Gastrocnemius medialis (tissue), 4 donors: ENCODE data around the gene SP140. TPM values are rescaled to one million over a fixed set of nuclear protein-coding genes. Genes with fewer than 3 reads are reported as not detected.
"Not testable (repeated sequence)": the region's sequence is repeated elsewhere in the genome, so short reads cannot be mapped to it uniquely, and the experiment has no call there.

Experiments
- ATAC-seq, 2 donors: fragments of 150-250 bp; one replicate each; pipeline ENCODE4 v1.9.1; 2016
- DNase-seq, 2 donors: peaks; one replicate each; pipeline ENCODE4 v3.0.0-alpha.2; 2019
- H3K27ac ChIP-seq, 4 donors: fragments of 200-600 bp; sonication (generic); 1 replicate in 1 of 4; 2 replicates in 3 of 4; pipeline ENCODE4 v1.5.1; 2016 to 2018; ENCODE audit warnings: mild to moderate bottlenecking in 2 of 4, moderate library complexity in 1 of 4
- H3K27me3 ChIP-seq, 3 donors: fragments of 200-600 bp; sonication (generic) in 2 of 3; 1 replicate in 1 of 3; 2 replicates in 2 of 3; pipeline versions ENCODE4 v1.5.1 to v1.6.0; 2016 to 2019; ENCODE audit warnings: mild to moderate bottlenecking in 1 of 3, moderate library complexity in 1 of 3
- H3K36me3 ChIP-seq, 2 donors: fragments of 200-600 bp; sonication (generic) in 1 of 2; one replicate each; pipeline ENCODE4 v1.5.1; 2017 to 2018
- H3K4me1 ChIP-seq, 2 donors: fragments of 200-600 bp; sonication (generic) in 1 of 2; one replicate each; pipeline ENCODE4 v1.5.1; 2016 to 2017; ENCODE audit warnings: mild to moderate bottlenecking in 2 of 2
- H3K4me3 ChIP-seq, 4 donors: fragments of 200-600 bp; sonication (generic) in 3 of 4; 1 replicate in 1 of 4; 2 replicates in 3 of 4; pipeline ENCODE4 v1.5.1; 2016 to 2019; ENCODE audit warnings: mild to moderate bottlenecking in 2 of 4
- H3K9me3 ChIP-seq, 3 donors: fragments of 200-600 bp; sonication (generic) in 2 of 3; 1 replicate in 1 of 3; 2 replicates in 2 of 3; pipeline ENCODE4 v1.5.1; 2016 to 2019
- CTCF ChIP-seq, 5 experiments: fragments of 450-650 bp in 3 of 5; fragments of 200-600 bp in 2 of 5; sonication (generic) in 2 of 5; IDR thresholded peaks in 4 of 5; conservative IDR thresholded peaks in 1 of 5; 1 replicate in 4 of 5; 2 replicates in 1 of 5; pipeline ENCODE4 v1.5.1; 2016 to 2019; ENCODE audit warnings: antibody characterized with exemption in 5 of 5, mild to moderate bottlenecking in 3 of 5, moderate library complexity in 3 of 5
- POLR2A ChIP-seq, 2 donors: fragments of 450-650 bp; IDR thresholded peaks; one replicate each; pipeline ENCODE4 v1.6.1; 2017; ENCODE audit warnings: antibody characterized with exemption in 2 of 2, mild to moderate bottlenecking in 2 of 2, moderate library complexity in 2 of 2
- in situ Hi-C, 4 donors: fragments of 200-750 bp; cut with MboI; loops; one replicate each; pipeline versions ENCODE4 v1.15.0 to v1.8.0; 2017; ENCODE audit warnings: low sequenced_read_pairs in 4 of 4
- intact Hi-C: fragments of 100-400 bp; cut with DNase I; formaldehyde crosslinking; loops from one replicate; pipeline ENCODE4 v1.15.1; 2023; ENCODE audit warnings: low total_unique reads
- total RNA-seq, 4 donors: library from RNA; depleted of rRNA; stranded (reverse); fragments of >200 nt; gene quantifications; one replicate each; pipeline versions ENCODE4 v1.1.0 to v1.2.3, GENCODE V29; 2016

SP140 gene
- total RNA-seq, 4 donors from 2014 or later = 0.46 TPM; not detected in 3

GRCh38 chr2:230335461-230335863 lies 109.9 kb downstream of the SP140 start:
- in situ Hi-C loops = no loop called here
- intact Hi-C loops = no loop called here
- Histone ChIP-seq H3K27ac (no peak overlapping the region), H3K36me3 (peaks cover 0 to 12% of the 10 kb centered on the region in 2 donors), H3K9me3 (no peaks in the 10 kb centered on the region), H3K4me1 (peaks cover 0 to 3% of the 10 kb centered on the region in 2 donors), H3K27me3 (no peaks in the 10 kb centered on the region), H3K4me3 (no peak overlapping the region)
- no peak for TF ChIP-seq CTCF (IDR thresholded peaks at IDR 0.05 in 4 of 5, conservative IDR thresholded peaks at IDR 0.05 in 1 of 5)
- no peak for TF ChIP-seq POLR2A (IDR thresholded peaks at IDR 0.05)
- DNase-seq = no peak
- no peak for ATAC-seq

GRCh38 chr2:230335864-230336506 lies 110.4 kb downstream of the SP140 start:
- in situ Hi-C loops = no loop called here
- ATAC-seq (no peak), DNase-seq (no peak)
- Histone ChIP-seq H3K4me3 (no peak overlapping the region), H3K36me3 (peaks cover 0 to 12% of the 10 kb centered on the region in 2 donors), H3K27ac (no peak overlapping the region), H3K27me3 (no peaks in the 10 kb centered on the region), H3K9me3 (no peaks in the 10 kb centered on the region), H3K4me1 (peaks cover 0 to under 1% of the 10 kb centered on the region in 2 donors)
- TF ChIP-seq POLR2A (IDR thresholded peaks at IDR 0.05) (no peak), CTCF (IDR thresholded peaks at IDR 0.05 in 4 of 5, conservative IDR thresholded peaks at IDR 0.05 in 1 of 5) (no peak)
- intact Hi-C loops = no loop called here

- H3K27me3 ChIP-seq, H3K4me1 ChIP-seq, H3K4me3 ChIP-seq, DNase-seq, H3K27ac ChIP-seq, H3K36me3 ChIP-seq, H3K9me3 ChIP-seq, ATAC-seq, in situ Hi-C loops, intact Hi-C loops: not testable (repeated sequence)
Measured at GRCh38 chr2:230341936-230342528, 116.5 kb downstream of the SP140 start.

GRCh38 chr2:230343041-230343624 lies 117.6 kb downstream of the SP140 start:
- not testable (repeated sequence) for H3K9me3 ChIP-seq, ATAC-seq

GRCh38 chr2:230343747-230344146 lies 118.2 kb downstream of the SP140 start:
- H3K4me1 ChIP-seq = no peaks in the 10 kb centered on the region
- H3K36me3 ChIP-seq = peaks cover 0 to 4% of the 10 kb centered on the region in 2 donors
- no peaks in the 10 kb centered on the region for H3K27me3 ChIP-seq
- intact Hi-C loops (no loop called here), in situ Hi-C loops (no loop called here)
- H3K9me3 ChIP-seq = no peaks in the 10 kb centered on the region
- ATAC-seq = no peak
- TF ChIP-seq CTCF (IDR thresholded peaks at IDR 0.05 in 4 of 5, conservative IDR thresholded peaks at IDR 0.05 in 1 of 5) (no peak), POLR2A (IDR thresholded peaks at IDR 0.05) (no peak)
- DNase-seq = no peak
- H3K27ac ChIP-seq = no peak overlapping the region
- H3K4me3 ChIP-seq = no peak overlapping the region

More at GRCh38 chr2:230343041-230343624, 117.6 kb downstream of the SP140 start:
- H3K27ac ChIP-seq, H3K27me3 ChIP-seq, in situ Hi-C loops, intact Hi-C loops, H3K4me1 ChIP-seq, H3K4me3 ChIP-seq, H3K36me3 ChIP-seq, DNase-seq: not testable (repeated sequence)
